Right lobe of liver (tissue), 6 donors: Measurements from ENCODE around the gene IL15RA. TPM values are rescaled to one million over a fixed set of nuclear protein-coding genes. Genes with fewer than 3 reads are reported as not detected.
A peak's percentile ranks its signal among the peaks of the same experiment; 100 is the strongest.

Experiments
- ATAC-seq, 4 donors: fragments of 200-7000 bp; cut with Tn5 transposase; one replicate each; pipeline ENCODE4 v1.9.1; 2020; ENCODE audit warnings: mild to moderate bottlenecking in 4 of 4, moderate library complexity in 4 of 4
- DNase-seq, 3 donors: peaks; one replicate each; pipeline ENCODE4 v3.0.0-alpha.2; 2020
- H3K27ac ChIP-seq, 3 donors: fragments of 200-600 bp; one replicate each; pipeline ENCODE4 v1.8.0; 2022
- H3K27me3 ChIP-seq, 2 donors: fragments of 200-600 bp; one replicate each; pipeline ENCODE4 v1.8.0; 2022
- H3K36me3 ChIP-seq, 4 donors: fragments of 200-600 bp; sonication (generic) in 1 of 4; one replicate each; pipeline versions ENCODE4 v1.5.1 to v1.8.0; 2017 to 2022; ENCODE audit warnings: control low read depth in 1 of 4
- H3K4me1 ChIP-seq, 4 donors: fragments of 200-600 bp; sonication (generic) in 1 of 4; one replicate each; pipeline versions ENCODE4 v1.5.1 to v1.8.0; 2017 to 2022; ENCODE audit warnings: control low read depth in 1 of 4
- H3K4me3 ChIP-seq, 3 donors: fragments of 200-600 bp; one replicate each; pipeline ENCODE4 v1.8.0; 2022
- H3K9me3 ChIP-seq, 4 donors: fragments of 200-600 bp; sonication (generic) in 1 of 4; one replicate each; pipeline versions ENCODE4 v1.5.1 to v1.8.0; 2017 to 2022; ENCODE audit warnings: control low read depth in 1 of 4
- CTCF ChIP-seq, 4 donors: fragments of 200-600 bp in 3 of 4; fragments of 450-650 bp in 1 of 4; IDR thresholded peaks; one replicate each; pipeline versions ENCODE4 v1.5.1 to v1.8.0; 2016 to 2022; ENCODE audit warnings: antibody characterized with exemption in 4 of 4, mild to moderate bottlenecking in 2 of 4
- POLR2A ChIP-seq: fragments of 450-650 bp; IDR thresholded peaks from one replicate; pipeline ENCODE4 v1.6.1; 2017; ENCODE audit warnings: antibody characterized with exemption, mild to moderate bottlenecking
- WGBS: methylation state at CpG from one replicate; pipeline ENCODE4 v1.1.6; 2018; ENCODE audit warnings: low coverage, low lambda C conversion rate; ENCODE audit not compliant: insufficient coverage; ENCODE audit errors: missing lambda C conversion rate; 5-methylcytosine and 5-hydroxymethylcytosine counted together
- intact Hi-C, 2 donors: fragments of 100-400 bp; cut with DNase I; formaldehyde crosslinking; loops; one replicate each; pipeline versions ENCODE4 v1.11.2 to v1.14.1; 2022
- total RNA-seq, 6 experiments: library from RNA; depleted of rRNA in 2 of 6; stranded (reverse); fragments of >200 nt in 2 of 6; fragmentation: NEBNext Ultra II Directional in 3 of 6; extraction: Animal tissue kit (Norgen Biotek cat#: 25700) in 3 of 6; gene quantifications; one replicate each; pipeline versions ENCODE4 v1.1.0 to v1.2.4, GENCODE V29; 2016 to 2023
- donor health status: DM: no; HTN: yes; CAD: no.
- donor health status: DM: no; HTN: no; CAD: no.
- donor health status: DM: no; HTN: no; CAD: no.
- donor health status: DM: no; HTN: yes; CAD: no.
- donor health status: DM: no; HTN: yes; CAD: no.

Gene IL15RA
- total RNA-seq, 6 experiments from 2014 or later, result 6.2 to 42.7 (median 13.3) TPM

- Histone ChIP-seq H3K27me3 (no peaks in the 10 kb centered on the region), H3K9me3 (no peaks in the 10 kb centered on the region), H3K4me1 (peaks cover 0 to 26% (median 8%) of the 10 kb centered on the region in 4 donors), H3K36me3 (peaks cover 0 to 23% (median 10%) of the 10 kb centered on the region in 4 donors), H3K4me3 (no peak overlapping the region), H3K27ac (no peak overlapping the region)
- ATAC-seq (no peak), DNase-seq (no peak)
- intact Hi-C loops, result no loop called here
- WGBS, result 92% methylated on average over 15 of the region's 18 CpGs
- TF ChIP-seq CTCF (IDR thresholded peaks at IDR 0.05), result no peak
- TF ChIP-seq POLR2A, result no peak
These were observed 40.3 kb downstream of the IL15RA start for GRCh38 chr10:5937016-5937415.

DNA sequence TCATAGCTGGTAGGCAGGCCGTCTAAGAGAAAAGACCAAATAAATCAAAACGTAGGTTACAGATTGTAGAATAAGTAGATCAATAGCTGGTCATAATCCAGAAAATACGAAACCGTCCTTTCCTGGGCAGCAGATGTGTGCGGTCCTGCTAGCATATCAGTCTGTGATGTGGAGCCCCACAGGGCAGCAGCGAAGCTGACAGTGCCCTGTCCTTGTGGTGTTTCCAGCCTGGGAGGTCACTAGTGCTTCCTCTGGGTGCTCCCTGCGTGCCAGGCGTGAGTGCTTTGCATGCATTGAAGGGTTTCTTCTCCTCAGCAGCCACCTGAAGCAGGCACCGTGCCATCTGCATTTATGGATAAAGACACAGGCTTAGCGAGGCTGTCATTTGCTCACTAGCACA is 41.7 kb downstream of the IL15RA start:
- Histone ChIP-seq H3K27me3 (no peaks in the 10 kb centered on the region), H3K9me3 (no peaks in the 10 kb centered on the region), H3K4me1 (peaks cover 0 to 39% (median 14%) of the 10 kb centered on the region in 4 donors), H3K27ac (peak overlapping the region in 1 of 3 donors; percentile 30), H3K36me3 (peaks cover 0 to 29% (median 10%) of the 10 kb centered on the region in 4 donors), H3K4me3 (no peak overlapping the region)
- intact Hi-C loops, result no loop called here
- ATAC-seq (peak; percentile 38 to 63 (median 52)), DNase-seq (no peak)
- TF ChIP-seq CTCF (IDR thresholded peaks at IDR 0.05) (no peak), POLR2A (peak; percentile 18)
- WGBS, result 46% methylated on average over 7 of the region's 10 CpGs

DNA sequence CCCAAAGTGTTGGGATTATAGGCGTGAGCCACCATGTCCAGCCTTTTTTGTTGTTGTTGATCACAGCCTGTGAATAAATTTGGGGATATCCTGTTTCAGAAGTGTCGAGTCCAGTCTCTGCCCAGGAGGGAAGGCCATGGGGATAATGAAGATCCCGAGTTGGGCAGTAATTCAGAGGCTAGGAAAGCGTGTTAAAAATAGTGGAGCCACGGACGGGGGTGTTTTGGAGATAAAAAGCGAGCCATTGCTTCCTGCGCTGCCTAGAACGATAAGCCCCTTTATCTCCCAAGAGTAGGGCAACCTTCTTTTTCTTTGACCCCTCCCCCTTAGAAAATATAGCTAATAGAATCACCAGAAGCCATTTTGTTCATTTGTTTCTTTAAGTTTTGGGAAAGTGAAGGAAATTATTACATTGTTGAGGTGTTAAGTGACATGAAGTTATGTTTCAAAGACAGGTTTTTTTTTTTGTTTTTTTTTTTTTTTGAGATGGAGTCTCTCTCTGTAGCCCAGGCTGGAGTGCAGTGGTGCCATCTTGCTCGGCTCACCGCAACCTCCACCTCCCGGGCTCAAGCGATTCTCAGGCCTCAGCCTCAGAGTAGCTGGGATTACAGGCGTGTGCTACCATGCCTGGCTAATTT is 43.3 kb downstream of the IL15RA start:
- H3K36me3 ChIP-seq, result peaks cover 0 to 31% (median 10%) of the 10 kb centered on the region in 4 donors

DNA sequence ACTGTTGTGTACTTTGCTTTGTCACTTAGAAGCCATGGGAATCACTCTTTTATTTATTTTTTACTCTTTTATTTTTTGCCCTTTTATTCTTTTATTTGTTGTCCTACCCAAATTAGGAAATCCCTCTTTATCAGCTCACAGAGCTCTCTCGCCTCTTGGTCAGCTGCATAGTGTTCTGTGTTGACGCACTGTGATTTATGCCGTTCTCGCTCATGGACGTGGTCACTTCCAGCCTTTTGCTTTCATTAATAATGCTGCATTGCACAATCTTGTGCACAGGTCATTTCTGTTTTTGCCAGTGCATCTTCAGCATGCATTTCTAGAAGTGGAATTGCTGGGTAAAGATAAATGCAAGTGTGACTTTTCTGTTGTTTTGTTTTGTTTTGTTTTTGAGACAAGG is 45.0 kb downstream of the IL15RA start:
- Histone ChIP-seq H3K36me3 (peaks cover 0 to 38% (median 12%) of the 10 kb centered on the region in 4 donors), H3K27me3 (no peaks in the 10 kb centered on the region), H3K4me3 (no peak overlapping the region), H3K4me1 (peaks cover 0 to 55% (median 20%) of the 10 kb centered on the region in 4 donors), H3K9me3 (no peaks in the 10 kb centered on the region), H3K27ac (peak overlapping the region; percentile 27 to 80 (median 75))
- DNase-seq, result peak in 2 of 3 donors; percentile 44 to 68
- intact Hi-C loops, result no loop called here
- peak; percentile 66 to 72 (median 68) for ATAC-seq
- 29% methylated on average over 5 of the region's 5 CpGs for WGBS
- TF ChIP-seq POLR2A, result peak; percentile 66
- no peak for TF ChIP-seq CTCF (IDR thresholded peaks at IDR 0.05)

More for the DNA sequence above, 43.3 kb downstream of the IL15RA start:
- intact Hi-C loops, result no loop called here
- no peaks in the 10 kb centered on the region for H3K9me3 ChIP-seq
- DNase-seq (no peak), ATAC-seq (no peak)
- peak overlapping the region in 1 of 3 donors; percentile 15 for H3K27ac ChIP-seq
- no peaks in the 10 kb centered on the region for H3K27me3 ChIP-seq
- TF ChIP-seq CTCF (IDR thresholded peaks at IDR 0.05) (no peak), POLR2A (no peak)
- 88% methylated on average over 14 of the region's 14 CpGs for WGBS
- H3K4me3 ChIP-seq, result no peak overlapping the region
- H3K4me1 ChIP-seq, result peaks cover 0 to 53% (median 20%) of the 10 kb centered on the region in 4 donors
